ENCODE measurements around the gene LPP.

Gene LPP

DNA sequence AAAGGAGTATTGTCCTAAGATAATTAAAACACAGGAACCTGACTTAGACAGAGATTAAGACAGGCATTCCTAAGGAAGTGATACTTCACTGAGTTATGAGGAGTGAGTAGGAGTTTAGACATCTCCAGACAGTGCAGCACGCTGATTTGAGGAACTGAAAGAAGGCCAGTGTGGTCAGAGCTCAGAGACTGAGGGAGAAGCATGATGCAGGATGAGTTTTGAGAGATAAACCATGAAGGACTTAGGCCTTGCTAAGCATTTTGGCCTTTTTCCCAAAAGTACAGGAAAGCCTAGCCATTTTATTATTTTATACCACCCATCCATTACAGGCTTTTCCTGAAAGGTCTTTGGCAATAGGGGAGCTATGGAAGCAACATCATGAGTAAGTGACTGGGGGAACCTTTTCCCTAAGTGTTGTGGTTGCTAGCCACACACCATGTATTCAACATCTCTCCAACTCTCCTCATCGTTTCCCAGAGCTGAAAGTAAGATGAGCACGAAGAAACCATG lies 642.2 kb downstream of the LPP start:
- peak; percentile 76 for DNase-seq (ENCODE audit: low spot score)

DNA sequence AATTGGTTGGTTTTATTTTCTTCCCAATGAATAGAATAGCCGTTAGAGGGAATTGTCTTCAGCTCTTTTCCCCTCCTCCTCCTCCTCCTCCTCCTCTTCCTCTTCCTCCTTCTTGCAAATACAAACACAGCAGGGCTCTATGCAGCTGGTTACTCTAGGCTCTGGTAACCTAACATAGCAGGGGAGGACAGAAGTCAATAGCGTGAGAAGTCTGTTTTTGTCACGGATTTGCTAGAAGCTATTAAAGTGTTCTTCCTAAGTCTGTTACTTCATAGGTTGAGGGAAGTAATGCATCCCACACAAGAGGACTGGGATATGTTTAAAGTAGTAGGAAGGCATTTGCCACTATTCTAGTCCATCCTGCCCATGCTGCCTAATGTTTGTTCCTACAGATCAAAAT lies 643.1 kb downstream of the LPP start:
- no peak for DNase-seq (ENCODE audit: low spot score)

- no peak for DNase-seq (ENCODE audit: low spot score)
Measured at GRCh38 chr3:188798556-188799145, 644.7 kb downstream of the LPP start.

- DNase-seq (ENCODE audit: low spot score) = no peak
Measured at GRCh38 chr3:188801393-188801792, 647.4 kb downstream of the LPP start.

- no peak for DNase-seq (ENCODE audit: low spot score)
Measured at GRCh38 chr3:188802645-188803044, 648.7 kb downstream of the LPP start.

GRCh38 chr3:188807006-188807405 lies 653.0 kb downstream of the LPP start:
- DNase-seq (ENCODE audit: low spot score) = no peak

GRCh38 chr3:188812198-188812597 lies 658.2 kb downstream of the LPP start:
- no peak for DNase-seq (ENCODE audit: low spot score)

- no peak for DNase-seq (ENCODE audit: low spot score)
Measured at GRCh38 chr3:188814581-188814980, 660.6 kb downstream of the LPP start.

- no peak for DNase-seq (ENCODE audit: low spot score)
Measured at GRCh38 chr3:188817103-188817934, 663.4 kb downstream of the LPP start.

- no peak for DNase-seq (ENCODE audit: low spot score)
Measured at GRCh38 chr3:188817935-188818269, 663.9 kb downstream of the LPP start.

DNA sequence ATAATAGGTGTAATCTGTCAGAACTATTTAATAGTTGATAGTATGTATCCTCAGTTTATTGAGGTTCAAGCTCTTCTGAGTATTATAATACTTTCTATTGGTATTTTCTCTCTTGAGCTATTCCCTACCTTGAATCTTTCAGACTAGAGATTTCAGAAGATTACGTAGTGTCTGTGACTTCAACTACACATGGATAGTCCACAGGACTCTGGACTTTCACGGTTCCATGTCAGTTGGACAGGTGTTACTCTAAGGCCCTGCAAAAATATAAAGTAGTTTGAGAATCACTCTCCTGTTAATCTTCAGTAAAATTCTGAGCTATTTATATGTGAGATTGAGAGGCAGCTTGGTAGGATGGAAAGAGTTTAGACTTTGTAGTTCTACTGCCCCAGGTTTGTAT lies 664.3 kb downstream of the LPP start:
- DNase-seq (ENCODE audit: low spot score) = no peak

- no peak for DNase-seq (ENCODE audit: low spot score)
Measured at GRCh38 chr3:188819939-188820338, 666.0 kb downstream of the LPP start.

- DNase-seq (ENCODE audit: low spot score) = peak; percentile 25
Measured at GRCh38 chr3:188822004-188822403, 668.0 kb downstream of the LPP start.

GRCh38 chr3:188822411-188822810 lies 668.5 kb downstream of the LPP start:
- no peak for DNase-seq (ENCODE audit: low spot score)

GRCh38 chr3:188824566-188824965 lies 670.6 kb downstream of the LPP start:
- no peak for DNase-seq (ENCODE audit: low spot score)

DNA sequence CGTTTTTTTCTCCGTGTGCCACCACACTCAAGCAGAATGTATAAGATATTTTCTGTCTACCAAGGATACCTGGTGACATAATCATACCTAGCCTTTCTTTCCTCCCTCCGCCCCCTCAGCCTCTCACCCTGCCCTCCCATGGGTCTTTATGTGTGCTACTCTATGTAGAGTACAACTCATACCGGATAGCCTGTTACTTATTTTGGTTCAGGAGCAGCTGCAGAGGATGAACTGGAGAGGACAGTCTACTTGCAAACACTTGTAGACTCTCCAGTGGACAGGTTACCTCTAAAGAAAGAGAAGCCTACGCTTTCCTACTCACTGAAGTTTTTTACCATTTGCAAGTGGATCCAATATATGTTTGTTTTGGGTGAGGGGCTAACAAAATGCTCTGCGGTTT lies 671.9 kb downstream of the LPP start:
- no peak for DNase-seq (ENCODE audit: low spot score)

DNA sequence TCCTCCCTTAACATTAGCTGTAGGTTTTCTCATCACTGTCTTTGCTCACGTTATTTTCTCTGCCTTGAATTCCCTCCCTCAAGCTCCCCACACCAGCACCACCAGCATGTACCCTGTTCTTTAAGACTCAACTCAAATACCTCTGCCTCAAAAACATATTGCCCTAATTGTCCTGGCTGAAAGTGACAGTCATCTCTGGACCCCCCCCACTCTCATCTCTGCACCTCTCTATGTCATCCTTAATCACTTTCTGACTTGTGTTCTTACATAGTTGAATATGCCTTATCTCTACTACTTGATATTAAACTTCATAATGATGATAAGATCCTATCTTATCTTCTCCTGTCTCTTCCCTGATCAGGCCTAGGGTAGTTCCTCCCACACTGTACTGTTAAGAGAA lies 672.6 kb downstream of the LPP start:
- no peak for DNase-seq (ENCODE audit: low spot score)

GRCh38 chr3:188827103-188827502 lies 673.1 kb downstream of the LPP start:
- no peak for DNase-seq (ENCODE audit: low spot score)

GRCh38 chr3:188827576-188827975 lies 673.6 kb downstream of the LPP start:
- DNase-seq (ENCODE audit: low spot score) = no peak

DNA sequence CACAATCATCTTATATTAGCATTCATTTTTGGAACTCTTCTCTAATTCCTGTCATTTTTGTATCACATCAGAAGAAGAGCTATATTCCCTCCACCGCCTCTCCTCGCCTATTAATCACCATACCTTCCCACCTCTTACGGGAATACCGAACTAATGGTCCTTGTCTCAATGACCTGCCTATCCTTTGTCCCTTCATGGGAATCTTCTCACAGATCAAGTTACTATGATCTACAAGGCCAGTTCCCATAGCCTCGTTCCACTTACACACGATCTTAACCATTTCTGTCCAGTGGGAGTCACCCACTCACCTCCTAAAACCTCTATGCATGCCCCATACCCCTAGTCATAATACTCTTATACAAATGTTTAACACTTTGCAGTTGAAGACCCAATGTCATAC lies 675.2 kb downstream of the LPP start:
- no peak for DNase-seq (ENCODE audit: low spot score)

DNA sequence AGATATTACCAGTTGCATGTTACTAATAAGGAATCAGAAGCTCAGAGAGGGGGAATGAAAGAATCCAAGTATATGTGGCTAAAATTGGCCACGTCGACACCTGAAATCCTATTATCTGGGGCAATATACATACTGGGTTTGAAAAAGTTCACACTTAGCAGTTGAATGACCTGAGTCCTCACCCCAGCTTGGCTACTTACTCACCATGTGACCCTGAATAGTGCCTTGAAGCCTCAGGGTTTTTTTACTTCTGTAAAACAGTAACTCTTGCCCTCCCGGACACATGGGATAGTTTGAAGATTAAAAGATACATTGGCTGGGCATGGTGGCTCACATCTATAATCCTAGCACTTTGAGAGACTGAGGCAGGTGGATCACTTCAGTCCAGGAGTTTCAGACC lies 675.6 kb downstream of the LPP start:
- DNase-seq (ENCODE audit: low spot score) = no peak

DNA sequence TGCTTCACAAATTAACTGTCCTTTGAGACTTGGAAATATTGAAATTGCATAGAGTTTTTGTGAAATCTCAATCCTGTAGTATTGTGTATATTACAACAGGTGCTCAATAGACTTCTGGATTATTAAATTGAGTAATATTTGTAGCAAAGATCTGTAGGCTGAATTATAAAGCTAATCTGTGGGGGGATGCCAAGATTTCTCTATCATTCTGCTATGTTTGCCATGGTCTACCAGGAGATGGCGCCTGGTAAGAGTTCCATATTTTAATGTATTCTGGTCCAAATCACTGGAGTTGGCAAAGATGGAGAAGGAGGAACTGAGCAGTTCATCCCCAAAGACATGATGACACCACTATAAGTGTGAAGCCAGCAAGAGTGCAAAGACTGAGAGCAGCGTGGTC lies 676.9 kb downstream of the LPP start:
- no peak for DNase-seq (ENCODE audit: low spot score)

DNA sequence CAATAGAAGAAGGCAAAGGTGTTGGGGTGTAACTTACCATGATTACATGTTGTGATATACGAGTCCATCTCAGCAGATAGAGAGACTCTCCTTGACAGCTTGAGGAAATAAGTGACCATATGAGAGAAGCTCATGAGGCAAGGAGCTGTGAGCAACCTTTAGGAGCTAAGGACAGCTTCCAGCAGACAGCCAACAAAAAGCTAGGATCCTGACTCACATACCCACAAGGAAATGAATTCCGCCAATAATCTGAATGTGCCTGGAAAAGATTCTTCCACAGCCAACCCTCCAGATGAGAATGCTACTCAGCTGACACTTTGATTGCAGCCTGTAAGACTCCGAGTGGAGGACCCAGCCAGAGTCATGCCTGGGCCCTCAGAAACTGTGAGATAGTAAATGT lies 678.2 kb downstream of the LPP start:
- DNase-seq (ENCODE audit: low spot score) = no peak

All from Ammon's horn (tissue), 1 donor.